KOPT-K1 (cell line): ENCODE data around the gene CTDSPL.

Experiments used
- H3K27ac ChIP-seq: fragments of 200-600 bp; sonication (generic); 2 replicates; pipeline ENCODE4 v1.5.1; 2016; ENCODE audit warnings: antibody characterized with exemption, mild to moderate bottlenecking, low read depth, low read length; ENCODE audit not compliant: poor library complexity, severe bottlenecking
- H3K36me3 ChIP-seq: fragments of 200-600 bp; sonication (generic); 2 replicates; pipeline ENCODE4 v1.5.1; 2017; ENCODE audit warnings: antibody characterized with exemption, mild to moderate bottlenecking, low read length, moderate library complexity; ENCODE audit not compliant: insufficient read depth
- H3K9me3 ChIP-seq: fragments of 200-600 bp; sonication (generic); 2 replicates; pipeline ENCODE4 v1.5.1; 2017; ENCODE audit warnings: antibody characterized with exemption, low read length, mild to moderate bottlenecking; ENCODE audit not compliant: insufficient read depth, poor library complexity, severe bottlenecking

CTDSPL gene

DNA sequence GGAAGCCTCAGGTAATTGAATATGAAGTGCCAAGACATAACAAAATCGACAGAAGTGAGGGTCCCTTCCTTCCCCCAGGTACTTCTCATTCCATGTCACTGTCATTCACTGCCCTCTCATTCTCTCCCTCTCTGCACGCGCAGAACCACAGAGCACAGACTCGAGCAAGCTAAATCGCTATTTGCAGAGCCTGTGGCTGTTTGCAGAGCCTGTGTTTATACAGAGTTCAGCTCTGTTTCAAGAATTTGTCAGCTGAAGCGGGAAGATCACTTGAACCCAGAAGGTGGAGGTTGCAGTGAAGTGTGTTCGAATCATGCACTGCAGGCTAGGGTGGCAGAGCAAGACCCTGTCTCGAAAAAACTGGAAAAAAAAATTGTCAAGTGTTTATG, 131.4 kb downstream of the CTDSPL start:
- Histone ChIP-seq H3K36me3 (peaks cover 25% of the 10 kb centered on the region), H3K27ac (peak overlapping the region; percentile 89), H3K9me3 (no peaks in the 10 kb centered on the region)

DNA sequence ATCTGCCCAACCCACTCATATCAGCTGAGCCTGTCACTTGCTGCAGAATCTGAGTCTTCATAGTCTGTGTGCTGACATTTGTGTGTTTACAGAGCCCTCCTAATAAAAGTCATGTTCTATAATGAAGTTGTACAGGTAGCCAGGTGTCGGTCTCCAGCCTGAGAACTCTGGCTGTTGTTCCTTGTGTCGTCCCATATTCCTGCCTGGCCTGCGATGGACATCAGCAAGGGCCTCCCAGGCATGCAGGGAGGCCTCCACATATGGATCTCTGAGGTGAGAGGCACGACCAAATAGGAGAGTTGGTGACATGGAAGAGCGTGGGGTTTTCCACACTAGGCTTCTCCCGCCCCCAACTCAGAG, 131.8 kb downstream of the CTDSPL start:
- H3K27ac ChIP-seq, result peak overlapping the region; percentile 89
- H3K9me3 ChIP-seq, result no peaks in the 10 kb centered on the region
- peaks cover 28% of the 10 kb centered on the region for H3K36me3 ChIP-seq

DNA sequence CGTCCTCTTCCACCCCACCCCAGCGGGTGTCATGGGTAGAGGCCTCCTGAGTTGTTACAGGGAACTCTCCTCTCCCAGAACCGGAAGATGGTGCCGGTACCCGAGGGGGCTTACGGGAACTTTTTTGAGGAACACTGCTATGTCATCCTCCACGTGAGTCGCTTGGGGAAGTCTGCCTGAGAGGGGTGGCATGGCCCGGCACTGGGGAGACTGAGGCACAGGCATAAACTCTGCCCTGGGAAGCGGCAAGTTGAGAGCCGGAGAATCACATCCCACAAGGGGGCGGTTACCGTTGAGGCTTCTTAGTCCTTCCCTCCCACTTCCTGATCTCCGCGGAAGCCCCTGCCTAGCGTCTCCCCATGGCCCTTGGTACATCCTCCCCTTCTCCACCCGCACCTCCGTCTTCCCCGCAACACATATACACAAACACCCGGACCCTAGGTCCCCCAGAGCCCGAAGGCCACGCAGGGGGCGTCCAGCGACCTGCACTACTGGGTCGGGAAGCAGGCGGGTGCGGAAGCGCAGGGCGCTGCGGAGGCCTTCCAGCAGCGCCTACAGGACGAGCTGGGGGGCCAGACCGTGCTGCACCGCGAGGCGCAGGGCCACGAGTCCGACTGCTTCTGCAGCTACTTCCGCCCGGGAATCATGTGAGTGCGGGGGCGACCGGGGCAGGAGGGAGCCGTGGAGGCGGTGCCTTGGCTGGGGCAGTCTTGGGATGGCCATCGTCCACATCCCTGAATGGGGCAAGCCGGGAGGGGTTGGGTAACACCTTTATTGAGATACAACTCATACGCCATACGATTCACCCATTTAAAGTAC, 132.3 kb downstream of the CTDSPL start:
- peaks cover 28% of the 10 kb centered on the region for H3K36me3 ChIP-seq
- H3K9me3 ChIP-seq, result no peaks in the 10 kb centered on the region
- H3K27ac ChIP-seq, result peak overlapping the region; percentile 89

DNA sequence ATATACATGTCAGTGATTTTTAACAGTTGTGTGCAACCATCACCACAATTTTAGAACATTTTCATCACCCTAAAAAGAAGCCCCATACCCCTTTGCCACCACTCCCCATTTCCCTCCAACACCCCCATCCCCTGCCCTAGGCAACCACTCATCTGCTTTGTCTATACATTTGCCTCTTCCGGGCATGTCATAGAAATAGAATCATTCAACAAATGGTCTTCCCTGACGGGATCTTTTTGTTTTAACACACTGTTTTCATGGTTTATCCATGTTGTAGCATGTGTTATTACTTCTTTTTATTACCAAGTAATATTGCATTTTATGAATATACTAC, 132.9 kb downstream of the CTDSPL start:
- peaks cover 34% of the 10 kb centered on the region for H3K36me3 ChIP-seq
- no peaks in the 10 kb centered on the region for H3K9me3 ChIP-seq
- peak overlapping the region; percentile 89 for H3K27ac ChIP-seq

GRCh38 chr3:37995652-37996641, 134.3 kb downstream of the CTDSPL start:
- H3K9me3 ChIP-seq, result no peaks in the 10 kb centered on the region
- H3K27ac ChIP-seq, result peak overlapping the region; percentile 89

GRCh38 chr3:37996785-37997301, 135.2 kb downstream of the CTDSPL start:
- Histone ChIP-seq H3K27ac (no peak overlapping the region), H3K9me3 (no peaks in the 10 kb centered on the region), H3K36me3 (peaks cover 56% of the 10 kb centered on the region)

More at GRCh38 chr3:37995652-37996641, 134.3 kb downstream of the CTDSPL start:
- H3K36me3 ChIP-seq, result peaks cover 47% of the 10 kb centered on the region

GRCh38 chr3:37997342-37997741, 135.7 kb downstream of the CTDSPL start:
- Histone ChIP-seq H3K27ac (no peak overlapping the region), H3K9me3 (no peaks in the 10 kb centered on the region), H3K36me3 (peaks cover 61% of the 10 kb centered on the region)

GRCh38 chr3:37997791-37998370, 136.2 kb downstream of the CTDSPL start:
- Histone ChIP-seq H3K9me3 (no peaks in the 10 kb centered on the region), H3K36me3 (peaks cover 66% of the 10 kb centered on the region), H3K27ac (peak overlapping the region; percentile 51)

- H3K36me3 ChIP-seq, result peaks cover 86% of the 10 kb centered on the region
- no peaks in the 10 kb centered on the region for H3K9me3 ChIP-seq
- H3K27ac ChIP-seq, result no peak overlapping the region
Measured at GRCh38 chr3:37999836-38000235, 138.2 kb downstream of the CTDSPL start.

GRCh38 chr3:38000242-38000916, 138.7 kb downstream of the CTDSPL start:
- peaks cover 91% of the 10 kb centered on the region for H3K36me3 ChIP-seq
- no peaks in the 10 kb centered on the region for H3K9me3 ChIP-seq
- no peak overlapping the region for H3K27ac ChIP-seq

GRCh38 chr3:38000965-38001455, 139.3 kb downstream of the CTDSPL start:
- Histone ChIP-seq H3K36me3 (peaks cover 93% of the 10 kb centered on the region), H3K27ac (no peak overlapping the region), H3K9me3 (no peaks in the 10 kb centered on the region)

DNA sequence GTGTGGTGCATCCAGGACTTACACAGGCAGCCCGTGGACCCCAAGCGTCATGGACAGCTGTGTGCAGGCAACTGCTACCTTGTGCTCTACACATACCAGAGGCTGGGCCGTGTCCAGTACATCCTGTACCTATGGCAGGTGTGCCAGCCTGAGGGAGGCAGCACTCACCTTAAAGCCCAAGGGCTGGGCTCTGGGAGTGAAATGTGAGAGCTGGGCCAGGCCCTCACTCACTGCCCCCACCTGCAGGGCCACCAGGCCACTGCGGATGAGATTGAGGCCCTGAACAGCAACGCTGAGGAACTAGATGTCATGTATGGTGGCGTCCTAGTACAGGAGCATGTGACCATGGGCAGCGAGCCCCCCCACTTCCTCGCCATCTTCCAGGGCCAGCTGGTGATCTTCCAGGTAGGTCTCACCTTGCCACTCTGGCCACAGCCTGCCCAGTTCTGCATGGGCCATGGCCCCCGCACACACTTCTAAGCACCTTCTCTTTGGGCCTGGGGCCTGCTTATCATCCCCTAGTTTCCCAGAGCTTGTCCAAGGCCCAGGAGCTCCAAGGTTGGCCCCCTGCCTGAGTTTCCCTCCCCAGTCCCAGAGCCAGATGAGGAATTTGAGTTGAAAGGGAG, 139.9 kb downstream of the CTDSPL start:
- no peaks in the 10 kb centered on the region for H3K9me3 ChIP-seq
- peaks cover 93% of the 10 kb centered on the region for H3K36me3 ChIP-seq
- no peak overlapping the region for H3K27ac ChIP-seq

DNA sequence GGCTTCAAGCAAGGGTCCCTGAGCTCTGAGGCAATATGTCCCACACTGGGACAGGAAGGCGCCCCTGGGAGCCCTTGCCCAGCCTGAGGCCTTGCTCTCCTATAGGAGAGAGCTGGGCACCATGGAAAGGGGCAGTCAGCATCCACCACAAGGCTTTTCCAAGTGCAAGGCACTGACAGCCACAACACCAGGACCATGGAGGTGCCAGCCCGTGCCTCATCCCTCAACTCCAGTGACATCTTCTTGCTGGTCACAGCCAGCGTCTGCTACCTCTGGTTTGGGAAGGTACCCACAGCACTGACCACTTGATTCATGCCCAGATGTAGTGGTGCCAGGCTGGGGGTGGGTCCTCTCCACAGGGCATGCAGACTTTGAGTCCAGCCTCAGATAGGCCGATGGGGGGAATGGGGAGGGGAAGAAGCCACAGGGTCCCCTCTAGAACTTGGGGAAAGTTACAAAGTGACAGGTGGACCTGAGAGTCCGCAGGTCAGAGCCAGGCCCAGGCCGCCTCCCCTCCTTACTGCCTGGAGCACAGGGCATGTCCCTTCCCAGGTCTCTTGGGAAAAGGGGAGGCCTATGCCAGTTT, 140.7 kb downstream of the CTDSPL start:
- H3K27ac ChIP-seq, result no peak overlapping the region
- peaks cover 94% of the 10 kb centered on the region for H3K36me3 ChIP-seq
- H3K9me3 ChIP-seq, result no peaks in the 10 kb centered on the region

GRCh38 chr3:38002940-38003339, 141.3 kb downstream of the CTDSPL start:
- Histone ChIP-seq H3K9me3 (no peaks in the 10 kb centered on the region), H3K36me3 (peaks cover 94% of the 10 kb centered on the region), H3K27ac (no peak overlapping the region)
